NCI-H1436 treated with DMSO at 0.1 percent for 48 hours (cell line): Measurements from ENCODE around the gene STAT4.

Source experiments
- DNase-seq: peaks from one replicate; lab custom pipeline; 2025; lab: John Stamatoyannopoulos, UW

The STAT4 gene

DNA sequence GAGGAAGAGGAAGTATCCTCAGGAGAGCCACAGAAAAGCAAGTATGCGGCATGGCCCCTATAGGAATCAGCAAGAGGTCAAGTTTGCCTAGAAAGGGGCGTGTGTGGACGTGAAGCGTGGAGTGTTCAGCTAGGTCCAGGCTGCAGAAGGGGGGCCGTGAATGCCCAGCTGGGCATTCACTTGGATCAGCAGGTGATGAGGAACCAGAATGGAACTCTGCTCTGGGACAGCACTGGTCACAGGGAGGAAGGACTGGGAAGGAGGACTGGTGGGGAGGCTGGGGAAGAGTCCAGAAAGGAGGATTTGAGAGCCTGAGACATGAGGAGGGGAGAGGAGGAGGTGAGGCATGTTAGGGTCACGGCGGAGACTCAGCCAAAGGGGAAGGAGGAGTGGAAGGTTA lies 156.6 kb downstream of the STAT4 start:
- no peak for DNase-seq

DNA sequence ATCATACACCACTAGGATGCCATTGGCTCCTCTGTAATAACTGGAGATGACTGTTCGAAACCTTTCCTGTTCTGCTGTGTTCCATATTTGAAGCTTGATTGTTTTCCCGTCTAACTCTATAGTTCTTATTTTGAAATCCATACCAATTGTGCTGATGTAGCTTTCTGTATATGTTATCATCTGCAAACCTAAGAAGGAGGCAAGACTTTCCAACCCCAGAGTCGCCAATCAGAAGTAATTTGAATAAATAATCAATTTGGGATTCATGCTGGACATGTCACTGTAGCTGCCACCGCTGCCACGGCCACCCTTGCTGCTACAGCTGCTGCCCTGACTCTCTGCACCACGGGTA lies 157.5 kb downstream of the STAT4 start:
- no peak for DNase-seq

DNA sequence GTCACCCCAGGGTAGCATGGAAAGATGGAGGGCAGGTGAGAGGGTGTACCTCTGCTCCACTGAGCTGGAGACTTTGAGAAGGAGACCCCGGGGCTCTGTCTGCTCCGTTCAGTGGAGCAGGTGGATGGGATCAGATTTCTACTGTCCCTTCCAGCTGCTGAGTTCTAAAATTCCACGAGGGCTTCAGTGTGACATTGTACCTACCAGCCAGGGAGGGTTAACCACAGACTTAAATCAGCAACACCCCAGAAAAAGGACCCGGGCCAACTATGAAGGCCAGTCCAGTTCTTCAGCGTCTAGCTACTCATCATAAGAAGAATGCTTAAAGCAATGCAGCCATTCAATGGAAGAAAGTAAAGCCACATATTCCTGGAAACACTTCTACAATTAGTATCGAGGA lies 160.7 kb downstream of the STAT4 start:
- no peak for DNase-seq

GRCh38 chr2:190988910-190989309 lies 161.9 kb downstream of the STAT4 start:
- DNase-seq = no peak

- DNase-seq = no peak
These were observed 162.9 kb downstream of the STAT4 start for GRCh38 chr2:190987938-190988337.

- DNase-seq = no peak
These were observed 163.7 kb downstream of the STAT4 start for GRCh38 chr2:190987116-190987515.

DNA sequence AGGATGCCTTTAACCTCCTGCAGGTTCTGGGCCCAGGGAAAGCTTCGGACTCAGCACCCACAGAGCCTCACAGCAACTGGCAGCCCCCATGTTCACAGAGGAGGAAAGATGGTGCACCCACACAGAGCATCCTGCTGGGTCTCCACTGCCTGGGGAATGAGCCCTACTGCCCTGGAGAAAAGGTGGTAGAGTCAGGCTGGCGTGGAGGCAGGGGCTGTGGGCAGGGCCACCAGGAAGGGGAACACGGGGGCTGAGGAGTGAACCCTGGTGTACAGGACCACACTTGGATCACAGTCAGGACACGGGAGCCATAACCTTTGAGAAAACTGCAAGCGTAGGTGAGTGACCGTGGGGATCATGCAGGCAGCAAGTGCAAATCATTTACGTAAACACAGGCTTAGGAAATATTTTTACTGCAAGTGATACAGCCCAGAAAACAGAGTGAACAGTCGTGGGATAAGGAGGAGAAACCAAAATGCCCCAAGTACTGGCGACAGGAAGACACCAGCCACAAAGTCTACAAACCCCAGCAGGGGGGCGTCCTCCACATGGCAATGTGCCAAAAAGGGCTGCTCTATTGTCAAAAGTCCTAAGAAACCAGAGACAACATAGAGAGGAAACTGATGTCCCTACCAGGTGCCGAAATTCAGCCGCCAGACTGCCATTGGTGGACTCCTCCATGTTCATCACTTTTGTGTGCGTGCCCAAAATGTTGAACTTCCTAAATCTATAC lies 164.4 kb downstream of the STAT4 start:
- DNase-seq = no peak

GRCh38 chr2:190984595-190984994 lies 166.2 kb downstream of the STAT4 start:
- no peak for DNase-seq

- DNase-seq = no peak
These were observed 168.3 kb downstream of the STAT4 start for GRCh38 chr2:190982262-190983034.

- no peak for DNase-seq
These were observed 169.1 kb downstream of the STAT4 start for GRCh38 chr2:190981733-190982132.

DNA sequence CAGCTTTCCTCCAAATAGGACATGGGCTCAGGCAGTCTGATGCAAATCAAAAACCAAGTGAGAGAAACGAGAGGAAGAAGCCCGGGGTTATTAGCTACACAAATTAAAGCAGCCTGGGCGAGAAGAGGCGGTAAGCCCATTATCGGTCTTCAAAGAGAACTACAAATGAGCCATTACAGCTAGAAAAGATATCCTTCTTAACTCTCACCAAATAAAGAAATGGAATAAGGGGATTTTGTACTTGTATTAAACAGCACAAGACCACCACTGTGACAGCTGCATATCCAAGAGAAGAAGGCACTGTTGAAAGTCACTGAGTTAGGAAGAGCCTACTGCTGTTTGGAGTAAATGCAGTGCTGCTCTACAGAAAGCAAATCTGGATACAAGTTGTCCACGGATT lies 169.5 kb downstream of the STAT4 start:
- no peak for DNase-seq

GRCh38 chr2:190980630-190981209 lies 170.1 kb downstream of the STAT4 start:
- no peak for DNase-seq

- no peak for DNase-seq
These were observed 170.7 kb downstream of the STAT4 start for GRCh38 chr2:190979906-190980629.
